NCI-H345 (cell line): ENCODE data around the gene GNAS.
A peak's percentile ranks its signal among the peaks of the same experiment; 100 is the strongest.

Source experiments
- DNase-seq: peaks from one replicate; lab custom pipeline; 2025; lab: John Stamatoyannopoulos, UW

The GNAS gene

GRCh38 chr20:58899512-58899911, 47.0 kb downstream of the GNAS start:
- no peak for DNase-seq

GRCh38 chr20:58900397-58900796, 47.9 kb downstream of the GNAS start:
- DNase-seq, result no peak

- DNase-seq, result no peak
Measured at GRCh38 chr20:58901488-58902402, 49.2 kb downstream of the GNAS start.

GRCh38 chr20:58903614-58904013, 51.1 kb downstream of the GNAS start:
- DNase-seq, result no peak

- DNase-seq, result no peak
Measured at GRCh38 chr20:58905236-58905635, 52.7 kb downstream of the GNAS start.

GRCh38 chr20:58906111-58906510, 53.6 kb downstream of the GNAS start:
- no peak for DNase-seq

GRCh38 chr20:58906894-58907293, 54.4 kb downstream of the GNAS start:
- no peak for DNase-seq

- peak; percentile 30 for DNase-seq
Measured at GRCh38 chr20:58907320-58908137, 55.0 kb downstream of the GNAS start.

GRCh38 chr20:58908221-58908620, 55.7 kb downstream of the GNAS start:
- no peak for DNase-seq

- no peak for DNase-seq
Measured at GRCh38 chr20:58908941-58909340, 56.4 kb downstream of the GNAS start.

- DNase-seq, result no peak
Measured at GRCh38 chr20:58909585-58909984, 57.1 kb downstream of the GNAS start.

- no peak for DNase-seq
Measured at GRCh38 chr20:58910473-58910872, 58.0 kb downstream of the GNAS start.

GRCh38 chr20:58911309-58911708, 58.8 kb downstream of the GNAS start:
- no peak for DNase-seq

GRCh38 chr20:58911970-58912369, 59.5 kb downstream of the GNAS start:
- no peak for DNase-seq

- no peak for DNase-seq
Measured at GRCh38 chr20:58913079-58913478, 60.6 kb downstream of the GNAS start.

- no peak for DNase-seq
Measured at GRCh38 chr20:58918621-58919020, 66.1 kb downstream of the GNAS start.

- DNase-seq, result peak; percentile 78
Measured at GRCh38 chr20:58921564-58921963, 69.0 kb downstream of the GNAS start.

GRCh38 chr20:58922036-58922435, 69.5 kb downstream of the GNAS start:
- no peak for DNase-seq

- DNase-seq, result no peak
Measured at GRCh38 chr20:58923117-58923712, 70.7 kb downstream of the GNAS start.

- no peak for DNase-seq
Measured at GRCh38 chr20:58926802-58927489, 74.4 kb downstream of the GNAS start.

GRCh38 chr20:58927490-58928061, 75.1 kb downstream of the GNAS start:
- no peak for DNase-seq

- no peak for DNase-seq
Measured at GRCh38 chr20:58930496-58930895, 78.0 kb downstream of the GNAS start.
